ENCODE results near the gene HAND2.

Gene HAND2

DNA sequence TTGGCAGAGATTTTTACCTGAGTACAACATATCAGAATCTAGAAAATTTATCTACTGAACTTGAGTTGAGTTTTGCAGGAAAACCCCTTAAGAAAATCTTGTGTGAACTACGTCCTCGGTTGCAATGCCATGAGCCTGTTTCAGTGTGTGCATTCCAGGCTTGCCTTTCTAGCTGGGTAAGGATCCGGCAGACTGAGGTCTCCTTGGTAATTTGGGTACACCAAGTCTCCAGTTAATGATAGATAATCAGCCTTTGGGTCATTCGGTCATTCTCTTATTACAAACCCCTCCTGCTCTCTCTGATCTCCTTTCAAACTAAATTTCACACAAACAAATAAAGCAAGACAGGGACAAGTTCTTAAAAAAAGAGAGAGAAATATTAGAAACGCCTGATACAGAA is 5.9 kb upstream of the HAND2 start:
- no peak for DNase-seq

GRCh38 chr4:173535165-173535902 is 5.3 kb upstream of the HAND2 start:
- no peak for DNase-seq

GRCh38 chr4:173534434-173534833 is 4.4 kb upstream of the HAND2 start:
- no peak for DNase-seq

- no peak for DNase-seq
These were observed 2.9 kb upstream of the HAND2 start for GRCh38 chr4:173532725-173533511.

DNA sequence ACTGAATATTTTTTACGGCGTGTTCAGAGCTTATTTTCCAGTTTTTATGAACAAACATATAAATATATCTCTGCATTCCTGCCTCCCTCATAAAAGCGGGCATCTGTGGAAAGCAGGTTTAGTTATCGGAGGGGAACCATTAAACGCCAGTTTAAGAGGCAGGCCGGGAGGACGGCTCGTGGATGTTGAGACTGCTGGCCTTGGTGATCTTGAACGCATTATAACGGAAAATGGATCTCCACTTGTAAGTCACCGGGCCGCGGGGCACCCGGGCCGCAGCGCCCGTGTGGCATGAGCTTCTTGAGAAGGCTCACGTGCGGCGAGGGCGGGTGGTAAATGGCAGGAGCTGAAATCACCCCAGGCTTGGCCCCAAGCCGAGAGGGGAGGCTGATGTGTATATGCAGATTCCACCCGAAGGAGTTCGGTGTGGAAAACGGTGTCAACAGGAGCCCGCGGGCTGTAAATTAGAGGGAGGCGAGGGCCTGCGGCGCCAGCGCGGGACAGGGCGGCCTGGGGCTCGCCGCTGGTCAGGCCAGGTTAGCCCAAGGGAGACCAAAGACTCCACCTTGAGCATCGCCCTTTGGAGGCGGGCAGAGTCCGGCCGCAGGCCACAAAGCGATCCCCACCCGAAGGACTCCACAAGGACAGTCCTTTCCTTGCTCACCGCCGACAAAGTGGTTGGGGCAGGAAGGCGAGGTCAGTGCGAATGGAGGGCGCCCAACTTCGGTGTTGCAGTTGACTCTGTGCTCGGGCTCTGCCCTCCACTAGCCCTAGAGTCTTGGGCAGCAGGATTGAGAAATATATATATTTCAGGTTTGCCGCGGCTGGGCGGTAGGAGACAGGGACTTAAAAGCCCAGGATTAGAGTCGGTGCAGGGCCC is 1.3 kb upstream of the HAND2 start:
- DNase-seq = no peak

DNA sequence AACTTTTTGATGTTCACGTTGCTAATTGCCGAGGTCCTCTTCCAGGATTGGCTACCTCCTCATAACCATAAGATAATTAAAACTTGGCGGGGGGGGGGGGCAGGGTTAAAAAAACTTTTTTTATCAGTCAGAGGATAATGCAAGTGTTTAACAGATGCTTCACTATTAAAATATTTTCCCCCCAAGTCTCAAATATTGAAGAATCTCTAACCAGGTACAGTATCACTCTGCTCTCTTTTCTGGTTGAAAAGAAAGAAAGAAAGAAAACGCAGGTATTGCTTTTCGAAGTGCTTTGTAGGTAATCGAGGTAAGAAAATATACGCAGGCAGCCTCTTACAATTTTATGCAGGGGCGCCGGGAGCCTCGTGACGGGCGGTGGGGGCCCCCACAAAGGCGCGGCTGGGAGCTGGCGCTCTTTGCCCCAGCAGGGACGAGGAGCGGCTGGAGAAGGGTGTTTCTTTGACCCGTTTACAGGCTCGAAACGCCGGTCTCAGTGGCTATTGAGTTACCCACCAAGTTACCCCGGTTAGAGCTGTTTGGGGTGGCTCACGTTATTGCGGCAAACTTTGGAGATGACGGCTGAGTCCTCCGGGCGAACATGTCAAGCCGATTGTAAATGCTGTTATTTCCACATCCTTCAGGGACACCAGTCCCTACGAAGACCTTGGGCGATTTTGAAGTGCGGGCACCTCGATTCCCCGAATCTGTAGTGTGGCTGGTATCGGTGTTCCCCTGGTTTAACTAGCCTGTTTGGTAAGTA is 477 bp upstream of the HAND2 start:
- DNase-seq = no peak

GRCh38 chr4:173528378-173529321 is 1.4 kb downstream of the HAND2 start:
- no peak for DNase-seq

GRCh38 chr4:173527103-173527891 is 2.7 kb downstream of the HAND2 start:
- DNase-seq = no peak

GRCh38 chr4:173526724-173527102 is 3.3 kb downstream of the HAND2 start:
- no peak for DNase-seq

- no peak for DNase-seq
These were observed 4.0 kb downstream of the HAND2 start for GRCh38 chr4:173526027-173526482.

- DNase-seq = no peak
These were observed 4.7 kb downstream of the HAND2 start for GRCh38 chr4:173525118-173526011.

GRCh38 chr4:173524218-173525117 is 5.6 kb downstream of the HAND2 start:
- no peak for DNase-seq

DNA sequence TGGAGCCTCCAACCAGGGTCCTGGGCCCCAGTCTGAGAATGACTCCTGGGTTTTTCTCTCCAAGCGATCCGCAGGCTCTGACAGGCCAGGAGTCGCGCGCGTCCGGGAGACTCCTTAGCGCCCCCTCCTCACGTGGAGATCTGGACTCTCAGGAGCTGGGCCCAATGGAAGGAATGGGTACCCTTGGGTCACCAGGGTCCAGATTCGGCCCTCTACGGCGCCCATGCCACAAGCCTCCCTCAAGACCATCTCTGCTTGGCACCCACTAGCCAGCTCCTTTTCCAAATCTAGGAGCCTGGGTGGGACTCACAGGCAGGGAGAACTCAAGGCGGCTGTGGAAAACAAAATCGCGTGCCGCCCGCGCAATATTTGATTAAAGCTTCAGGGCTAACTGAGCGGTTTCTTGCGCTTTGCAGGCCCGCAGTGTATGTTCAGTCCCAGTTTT is 7.1 kb downstream of the HAND2 start:
- no peak for DNase-seq

DNA sequence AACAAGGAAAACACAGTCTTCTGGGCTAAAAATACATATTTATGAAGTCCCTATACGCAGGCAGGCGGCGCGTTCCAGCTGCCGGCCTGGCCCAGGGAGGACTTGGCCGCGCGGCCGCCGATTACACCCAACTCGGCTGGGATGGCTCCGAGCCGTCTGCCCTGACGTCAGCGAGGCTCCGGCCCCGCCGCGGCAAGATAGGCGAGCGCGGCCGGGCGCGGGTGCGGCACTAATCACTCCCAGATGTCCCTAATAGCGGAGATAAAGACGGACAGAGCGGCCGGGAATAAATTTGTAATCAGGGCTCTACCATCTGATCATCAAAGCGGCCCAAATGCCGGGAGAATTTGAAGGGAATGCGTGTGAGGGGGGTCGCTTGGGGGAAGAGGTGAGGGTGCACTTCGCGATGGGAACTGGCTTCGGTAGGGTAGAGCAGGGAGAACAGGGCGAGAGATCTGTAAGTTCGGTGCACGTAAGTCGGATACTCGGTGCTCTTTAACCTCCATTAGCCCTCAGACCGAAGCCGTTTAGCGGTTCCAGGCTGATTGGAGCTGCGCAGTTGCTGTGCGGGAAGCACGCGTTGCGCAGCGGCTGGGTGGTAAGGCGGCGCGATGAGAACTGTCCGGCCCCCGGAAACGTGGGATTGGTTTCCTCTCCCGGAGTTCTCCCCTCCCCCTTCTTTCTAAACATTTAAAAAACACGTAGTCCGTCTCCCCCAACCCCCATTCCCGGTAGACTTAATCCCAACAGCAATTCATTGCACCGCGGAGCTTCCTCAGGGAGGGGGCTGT is 7.7 kb downstream of the HAND2 start:
- no peak for DNase-seq

DNA sequence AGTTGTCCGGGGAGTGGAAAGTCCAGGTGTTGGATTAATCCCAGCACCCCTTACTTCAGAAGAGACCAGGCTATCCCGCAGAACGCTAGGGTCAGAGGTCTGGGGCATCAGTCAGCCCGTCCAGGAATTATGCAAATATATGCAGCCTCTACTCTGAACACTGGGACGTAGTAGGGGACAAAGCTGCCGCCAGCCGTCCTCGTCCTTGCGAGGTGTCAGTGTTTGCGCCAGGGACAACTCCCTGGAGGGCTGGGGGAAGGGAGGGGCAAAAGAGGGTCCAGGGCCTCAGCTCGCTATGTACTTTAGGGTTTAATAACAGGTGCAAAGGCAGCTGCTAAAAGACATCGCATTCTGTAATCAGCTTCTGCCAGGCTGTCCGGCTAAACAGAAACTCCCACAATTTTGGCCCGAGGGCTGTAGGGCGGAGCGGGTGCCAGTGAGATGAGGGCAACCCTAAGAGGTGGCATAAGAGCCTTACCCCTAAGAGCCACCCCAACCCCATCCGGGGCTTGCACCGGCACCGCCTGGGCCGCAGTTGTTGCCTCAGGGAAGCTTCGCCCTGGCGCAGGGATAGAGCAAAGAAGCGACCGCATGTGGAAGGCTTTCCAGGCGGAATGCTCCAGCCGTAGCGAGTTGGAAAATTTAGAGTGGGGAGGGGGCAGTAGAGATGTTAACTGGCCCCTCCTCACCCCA is 8.4 kb downstream of the HAND2 start:
- DNase-seq = no peak

GRCh38 chr4:173520921-173521466 is 9.0 kb downstream of the HAND2 start:
- no peak for DNase-seq
